ENCODE results near the gene SULT1E1.

- TF ChIP-seq POLR2A (IDR thresholded peaks at IDR 0.05) (no peak), CTCF (IDR thresholded peaks at IDR 0.05) (no peak)
Measured at GRCh38 chr4:69878250-69878649, 18.3 kb upstream of the SULT1E1 start.

Data from testis (tissue), 2 donors.